Measurements from ENCODE around the gene SLC44A5.
"Not testable (repeated sequence)": the region's sequence is repeated elsewhere in the genome, so short reads cannot be mapped to it uniquely, and the experiment has no call there.

The SLC44A5 gene

DNA sequence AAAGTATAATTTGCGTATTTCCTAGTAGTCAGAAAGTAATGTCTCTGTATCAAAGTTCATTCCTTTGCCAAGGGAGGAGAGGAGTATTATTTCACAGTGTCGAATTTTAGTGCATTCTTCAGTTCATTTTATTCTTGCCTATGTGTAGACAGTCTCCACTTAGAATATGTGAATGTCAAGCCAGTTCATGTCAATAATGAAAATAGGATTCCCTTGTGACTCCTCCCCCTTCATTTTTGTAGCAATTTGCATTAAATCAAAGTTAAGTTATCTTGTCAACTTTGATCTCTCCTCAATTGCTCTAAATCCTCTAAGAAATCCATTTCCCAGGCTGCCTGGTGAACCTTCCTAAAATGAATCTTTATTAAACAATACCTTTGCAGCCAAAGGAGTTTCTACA, 179.1 kb downstream of the SLC44A5 start:
- Histone ChIP-seq H3K9me3 (ENCODE audit: control insufficient read depth in 5 of 5, low read length in 5 of 5) (no peaks in the 10 kb centered on the region), H3K27me3 (ENCODE audit: control insufficient read depth in 5 of 5, insufficient read depth in 4 of 5, low read length in 5 of 5) (no peaks in the 10 kb centered on the region), H3K9ac (ENCODE audit: low read length in 5 of 5) (no peak overlapping the region), H3K36me3 (ENCODE audit: control insufficient read depth in 5 of 5, insufficient read depth in 5 of 5, low read length in 5 of 5) (no peaks in the 10 kb centered on the region), H3K4me3 (ENCODE audit: low read depth in 1 of 5, low read length in 5 of 5) (no peak overlapping the region), H3K4me1 (ENCODE audit: control insufficient read depth in 5 of 5, insufficient read depth in 5 of 5, low read length in 5 of 5) (no peaks in the 10 kb centered on the region), H3K27ac (ENCODE audit: low read depth, low read length) (no peak overlapping the region)

DNA sequence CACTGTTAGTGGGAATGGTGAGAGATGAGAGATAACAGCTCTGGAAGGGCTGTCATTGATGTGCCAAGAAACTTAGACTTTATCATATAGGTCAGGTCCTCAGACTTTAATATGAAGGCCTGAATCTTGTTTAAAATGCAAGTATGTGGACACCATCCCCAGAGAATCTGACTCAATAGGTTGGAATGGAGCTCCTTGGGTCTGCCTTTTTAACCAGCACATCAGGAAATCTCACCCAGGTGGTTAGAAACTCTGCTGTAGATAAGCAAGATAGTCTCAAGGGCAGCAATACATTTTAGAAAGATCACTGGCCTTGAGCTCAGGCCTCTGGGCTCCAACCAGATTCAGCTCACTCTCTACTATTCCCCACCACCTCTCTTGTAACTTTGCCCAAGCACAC, 180.4 kb downstream of the SLC44A5 start:
- Histone ChIP-seq H3K27ac (ENCODE audit: low read depth, low read length) (no peak overlapping the region), H3K36me3 (ENCODE audit: control insufficient read depth in 5 of 5, insufficient read depth in 5 of 5, low read length in 5 of 5) (no peaks in the 10 kb centered on the region), H3K4me3 (ENCODE audit: low read depth in 1 of 5, low read length in 5 of 5) (no peak overlapping the region), H3K9me3 (ENCODE audit: control insufficient read depth in 5 of 5, low read length in 5 of 5) (no peaks in the 10 kb centered on the region), H3K27me3 (ENCODE audit: control insufficient read depth in 5 of 5, insufficient read depth in 4 of 5, low read length in 5 of 5) (no peaks in the 10 kb centered on the region), H3K9ac (ENCODE audit: low read length in 5 of 5) (no peak overlapping the region), H3K4me1 (ENCODE audit: control insufficient read depth in 5 of 5, insufficient read depth in 5 of 5, low read length in 5 of 5) (no peaks in the 10 kb centered on the region)

- H3K27me3 ChIP-seq (ENCODE audit: control insufficient read depth in 5 of 5, insufficient read depth in 4 of 5, low read length in 5 of 5), result no peaks in the 10 kb centered on the region
- H3K9me3 ChIP-seq (ENCODE audit: control insufficient read depth in 5 of 5, low read length in 5 of 5), result no peaks in the 10 kb centered on the region
- H3K4me1 ChIP-seq (ENCODE audit: control insufficient read depth in 5 of 5, insufficient read depth in 5 of 5, low read length in 5 of 5), result no peaks in the 10 kb centered on the region
- no peak overlapping the region for H3K27ac ChIP-seq (ENCODE audit: low read depth, low read length)
- H3K9ac ChIP-seq (ENCODE audit: low read length in 5 of 5), result no peak overlapping the region
- no peak overlapping the region for H3K4me3 ChIP-seq (ENCODE audit: low read depth in 1 of 5, low read length in 5 of 5)
- no peaks in the 10 kb centered on the region for H3K36me3 ChIP-seq (ENCODE audit: control insufficient read depth in 5 of 5, insufficient read depth in 5 of 5, low read length in 5 of 5)
Observed at GRCh38 chr1:75426688-75427087, 184.2 kb downstream of the SLC44A5 start.

GRCh38 chr1:75425001-75425650, 185.8 kb downstream of the SLC44A5 start:
- H3K27ac ChIP-seq (ENCODE audit: low read depth, low read length), result no peak overlapping the region

GRCh38 chr1:75423616-75424015, 187.3 kb downstream of the SLC44A5 start:
- no peaks in the 10 kb centered on the region for H3K9me3 ChIP-seq (ENCODE audit: control insufficient read depth in 5 of 5, low read length in 5 of 5)
- H3K4me3 ChIP-seq (ENCODE audit: low read depth in 1 of 5, low read length in 5 of 5), result no peak overlapping the region
- no peaks in the 10 kb centered on the region for H3K4me1 ChIP-seq (ENCODE audit: control insufficient read depth in 5 of 5, insufficient read depth in 5 of 5, low read length in 5 of 5)
- no peak overlapping the region for H3K9ac ChIP-seq (ENCODE audit: low read length in 5 of 5)
- no peaks in the 10 kb centered on the region for H3K27me3 ChIP-seq (ENCODE audit: control insufficient read depth in 5 of 5, insufficient read depth in 4 of 5, low read length in 5 of 5)
- H3K27ac ChIP-seq (ENCODE audit: low read depth, low read length), result no peak overlapping the region
- H3K36me3 ChIP-seq (ENCODE audit: control insufficient read depth in 5 of 5, insufficient read depth in 5 of 5, low read length in 5 of 5), result no peaks in the 10 kb centered on the region

More at GRCh38 chr1:75425001-75425650, 185.8 kb downstream of the SLC44A5 start:
- Histone ChIP-seq H3K9ac (ENCODE audit: low read length in 5 of 5) (no peak overlapping the region), H3K4me3 (ENCODE audit: low read depth in 1 of 5, low read length in 5 of 5) (no peak overlapping the region), H3K9me3 (ENCODE audit: control insufficient read depth in 5 of 5, low read length in 5 of 5) (no peaks in the 10 kb centered on the region), H3K36me3 (ENCODE audit: control insufficient read depth in 5 of 5, insufficient read depth in 5 of 5, low read length in 5 of 5) (no peaks in the 10 kb centered on the region), H3K27me3 (ENCODE audit: control insufficient read depth in 5 of 5, insufficient read depth in 4 of 5, low read length in 5 of 5) (no peaks in the 10 kb centered on the region), H3K4me1 (ENCODE audit: control insufficient read depth in 5 of 5, insufficient read depth in 5 of 5, low read length in 5 of 5) (no peaks in the 10 kb centered on the region)

DNA sequence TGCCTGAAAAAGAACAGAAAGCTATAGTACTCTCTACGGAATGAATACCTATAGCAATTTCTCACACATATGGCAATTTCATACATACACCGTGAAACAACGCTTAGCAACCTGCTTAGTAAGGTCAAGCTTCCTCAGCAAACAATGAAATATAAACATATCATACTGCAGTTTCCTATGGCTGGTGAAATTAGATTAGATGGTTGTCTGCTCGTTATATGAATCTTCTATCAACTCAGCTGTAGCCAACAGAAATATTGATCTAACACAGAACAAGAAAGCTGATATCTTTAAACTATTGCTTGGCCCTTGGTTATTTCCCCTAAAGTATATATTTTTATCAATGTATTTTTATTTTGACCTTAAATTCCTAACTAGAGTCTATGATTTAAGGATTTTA, 187.8 kb downstream of the SLC44A5 start:
- no peak overlapping the region for H3K9ac ChIP-seq (ENCODE audit: low read length in 5 of 5)
- H3K4me3 ChIP-seq (ENCODE audit: low read depth in 1 of 5, low read length in 5 of 5), result no peak overlapping the region
- no peaks in the 10 kb centered on the region for H3K27me3 ChIP-seq (ENCODE audit: control insufficient read depth in 5 of 5, insufficient read depth in 4 of 5, low read length in 5 of 5)
- H3K36me3 ChIP-seq (ENCODE audit: control insufficient read depth in 5 of 5, insufficient read depth in 5 of 5, low read length in 5 of 5), result no peaks in the 10 kb centered on the region
- no peaks in the 10 kb centered on the region for H3K4me1 ChIP-seq (ENCODE audit: control insufficient read depth in 5 of 5, insufficient read depth in 5 of 5, low read length in 5 of 5)
- H3K9me3 ChIP-seq (ENCODE audit: control insufficient read depth in 5 of 5, low read length in 5 of 5), result no peaks in the 10 kb centered on the region
- no peak overlapping the region for H3K27ac ChIP-seq (ENCODE audit: low read depth, low read length)

DNA sequence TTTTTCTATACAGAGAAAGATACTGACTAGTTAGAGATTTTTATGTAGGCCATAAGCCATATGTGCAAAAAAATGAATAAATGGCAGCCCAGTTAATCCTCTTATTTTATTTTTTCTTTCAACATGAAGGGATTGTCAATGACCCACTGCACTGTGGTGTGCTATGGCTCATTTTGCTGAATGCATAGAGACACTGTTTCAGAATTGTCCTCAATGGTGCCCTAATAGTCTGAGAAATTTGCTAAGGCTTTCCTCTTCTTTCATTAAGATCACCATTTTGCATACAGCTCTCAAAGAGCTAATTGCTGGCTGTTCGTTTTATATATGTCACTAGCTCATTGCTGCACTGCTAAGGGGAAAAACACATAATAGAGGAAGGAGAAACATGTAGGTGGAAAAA, 189.5 kb downstream of the SLC44A5 start:
- Histone ChIP-seq H3K9me3 (ENCODE audit: control insufficient read depth in 5 of 5, low read length in 5 of 5) (peaks cover 0 to 1% (median 0%) of the 10 kb centered on the region in 5 donors), H3K4me3 (ENCODE audit: low read depth in 1 of 5, low read length in 5 of 5) (no peak overlapping the region), H3K27me3 (ENCODE audit: control insufficient read depth in 5 of 5, insufficient read depth in 4 of 5, low read length in 5 of 5) (no peaks in the 10 kb centered on the region), H3K4me1 (ENCODE audit: control insufficient read depth in 5 of 5, insufficient read depth in 5 of 5, low read length in 5 of 5) (no peaks in the 10 kb centered on the region), H3K36me3 (ENCODE audit: control insufficient read depth in 5 of 5, insufficient read depth in 5 of 5, low read length in 5 of 5) (no peaks in the 10 kb centered on the region), H3K27ac (ENCODE audit: low read depth, low read length) (no peak overlapping the region), H3K9ac (ENCODE audit: low read length in 5 of 5) (no peak overlapping the region)

- Histone ChIP-seq H3K4me1 (ENCODE audit: control insufficient read depth in 5 of 5, insufficient read depth in 5 of 5, low read length in 5 of 5) (no peaks in the 10 kb centered on the region), H3K9ac (ENCODE audit: low read length in 5 of 5) (no peak overlapping the region), H3K4me3 (ENCODE audit: low read depth in 1 of 5, low read length in 5 of 5) (no peak overlapping the region), H3K27me3 (ENCODE audit: control insufficient read depth in 5 of 5, insufficient read depth in 4 of 5, low read length in 5 of 5) (no peaks in the 10 kb centered on the region), H3K27ac (ENCODE audit: low read depth, low read length) (no peak overlapping the region), H3K9me3 (ENCODE audit: control insufficient read depth in 5 of 5, low read length in 5 of 5) (peaks cover 0 to 10% (median 0%) of the 10 kb centered on the region in 5 donors), H3K36me3 (ENCODE audit: control insufficient read depth in 5 of 5, insufficient read depth in 5 of 5, low read length in 5 of 5) (no peaks in the 10 kb centered on the region)
Observed at GRCh38 chr1:75415187-75415586, 195.7 kb downstream of the SLC44A5 start.

DNA sequence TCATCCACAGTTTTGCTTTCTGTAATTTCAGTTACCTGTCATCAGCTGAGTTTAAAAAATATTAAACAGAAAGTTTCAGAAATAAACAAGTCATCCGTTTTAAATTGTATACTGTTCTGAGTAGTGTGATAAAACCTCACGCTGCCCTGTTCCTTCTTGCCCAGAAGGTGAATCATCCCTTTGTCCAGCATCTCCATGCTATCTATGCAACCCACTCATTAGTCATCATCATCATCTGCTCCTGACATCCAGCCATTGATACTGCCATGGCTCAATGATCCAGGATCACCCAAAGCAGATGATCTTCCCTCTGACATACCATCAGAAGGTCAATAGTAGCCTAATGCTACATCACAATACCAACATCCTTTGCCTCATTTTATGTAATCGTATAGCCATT, 198.3 kb downstream of the SLC44A5 start:
- Histone ChIP-seq H3K4me1 (ENCODE audit: control insufficient read depth in 5 of 5, insufficient read depth in 5 of 5, low read length in 5 of 5) (no peaks in the 10 kb centered on the region), H3K27ac (ENCODE audit: low read depth, low read length) (no peak overlapping the region)

GRCh38 chr1:75404681-75405080, 206.2 kb downstream of the SLC44A5 start:
- not testable (repeated sequence) for H3K36me3 ChIP-seq (ENCODE audit: control insufficient read depth in 5 of 5, insufficient read depth in 5 of 5, low read length in 5 of 5); H3K27me3 ChIP-seq (ENCODE audit: control insufficient read depth in 5 of 5, insufficient read depth in 4 of 5, low read length in 5 of 5); H3K9ac ChIP-seq (ENCODE audit: low read length in 5 of 5); H3K4me1 ChIP-seq (ENCODE audit: control insufficient read depth in 5 of 5, insufficient read depth in 5 of 5, low read length in 5 of 5); H3K9me3 ChIP-seq (ENCODE audit: control insufficient read depth in 5 of 5, low read length in 5 of 5); H3K27ac ChIP-seq (ENCODE audit: low read depth, low read length); H3K4me3 ChIP-seq (ENCODE audit: low read depth in 1 of 5, low read length in 5 of 5)

More for the DNA sequence above, 198.3 kb downstream of the SLC44A5 start:
- Histone ChIP-seq H3K36me3 (ENCODE audit: control insufficient read depth in 5 of 5, insufficient read depth in 5 of 5, low read length in 5 of 5) (no peaks in the 10 kb centered on the region), H3K9ac (ENCODE audit: low read length in 5 of 5) (no peak overlapping the region), H3K27me3 (ENCODE audit: control insufficient read depth in 5 of 5, insufficient read depth in 4 of 5, low read length in 5 of 5) (no peaks in the 10 kb centered on the region), H3K4me3 (ENCODE audit: low read depth in 1 of 5, low read length in 5 of 5) (no peak overlapping the region), H3K9me3 (ENCODE audit: control insufficient read depth in 5 of 5, low read length in 5 of 5) (peaks cover 0 to 10% (median 0%) of the 10 kb centered on the region in 5 donors)

Data from subcutaneous abdominal adipose tissue (tissue), 5 donors.